Fibroblast of lung (primary cell): Measurements from ENCODE around the gene PRC1. TPM values are rescaled to one million over a fixed set of nuclear protein-coding genes. Genes with fewer than 3 reads are reported as not detected.

Source experiments
- DNase-seq, 2 donors: peaks; one replicate each; pipeline versions ENCODE4 v3.0.0 to v3.0.0-alpha.2; 2010; ENCODE audit warnings: low read depth in 2 of 2
- H2AFZ ChIP-seq: 2 replicates; pipeline ENCODE4 v1.5.1; 2012; ENCODE audit warnings: low read length, control low read depth, inconsistent platforms
- H3K27ac ChIP-seq: 2 replicates; pipeline ENCODE4 v1.5.1; 2011; ENCODE audit warnings: low read length, control low read depth; ENCODE audit not compliant: insufficient read depth
- H3K27me3 ChIP-seq: 2 replicates; pipeline ENCODE4 v1.5.1; 2011; ENCODE audit warnings: mild to moderate bottlenecking, low read length; ENCODE audit not compliant: control insufficient read depth, insufficient read depth
- H3K36me3 ChIP-seq: 2 replicates; pipeline ENCODE4 v1.5.1; 2011; ENCODE audit warnings: low read length; ENCODE audit not compliant: control insufficient read depth, insufficient read depth
- H3K4me1 ChIP-seq: 2 replicates; pipeline ENCODE4 v1.5.1; 2011; ENCODE audit warnings: low read length; ENCODE audit not compliant: control insufficient read depth, insufficient read depth; ENCODE audit errors: extremely low read depth
- H3K4me2 ChIP-seq: 2 replicates; pipeline ENCODE4 v1.5.1; 2011; ENCODE audit warnings: low read length, control low read depth; ENCODE audit not compliant: insufficient read depth; ENCODE audit errors: extremely low read depth
- H3K4me3 ChIP-seq, 4 experiments: fragments of 200-600 bp in 1 of 4; sonication (generic) in 1 of 4; replicated peaks in 1 of 4; 2 replicates each; pipeline ENCODE4 v1.5.1; 2011 to 2016; ENCODE audit warnings: low read length in 4 of 4, low read depth in 3 of 4, mild to moderate bottlenecking in 3 of 4, control low read depth in 2 of 4, inconsistent platforms in 1 of 4, mixed read lengths in 1 of 4; ENCODE audit not compliant: insufficient read depth in 1 of 4; ENCODE audit errors: control extremely low read depth in 1 of 4
- H3K79me2 ChIP-seq: 2 replicates; pipeline ENCODE4 v1.5.1; 2012; ENCODE audit warnings: mild to moderate bottlenecking, low read length, inconsistent platforms; ENCODE audit not compliant: control insufficient read depth, insufficient read depth
- H3K9ac ChIP-seq: 2 replicates; pipeline ENCODE4 v1.5.1; 2011; ENCODE audit warnings: mild to moderate bottlenecking, low read length, control low read depth; ENCODE audit not compliant: insufficient read depth
- H3K9me3 ChIP-seq: 2 replicates; pipeline ENCODE4 v1.5.1; 2012; ENCODE audit warnings: low read depth, low read length; ENCODE audit not compliant: control insufficient read depth, insufficient read depth
- H4K20me1 ChIP-seq: 2 replicates; pipeline ENCODE4 v1.5.1; 2011; ENCODE audit warnings: low read length; ENCODE audit not compliant: control insufficient read depth, insufficient read depth; ENCODE audit errors: extremely low read depth
- EZH2 ChIP-seq: IDR thresholded peaks from 2 replicates; pipeline ENCODE4 v1.5.1; 2012; ENCODE audit warnings: low read length, control low read depth, mild to moderate bottlenecking; ENCODE audit errors: missing control alignments
- polyA plus RNA-seq, 2 donors: library from polyadenylated mRNA; depleted of rRNA in 1 of 2; stranded (reverse) in 1 of 2; unstranded in 1 of 2; fragments of >200 nt; gene quantifications; 2 replicates each; pipeline ENCODE4 v1.2.1, GENCODE V29; 2011 to 2012; ENCODE audit warnings: missing spikeins in 1 of 2
- total RNA-seq: library from RNA; depleted of rRNA; stranded (reverse); fragments of >200 nt; gene quantifications from 2 replicates; pipeline ENCODE4 v1.2.1, GENCODE V29; 2014
- TF ChIP-seq, protein P1 (sequence below), 2 donors: IDR thresholded peaks in 1 of 2; conservative IDR thresholded peaks in 1 of 2; 1 replicate in 1 of 2; 2 replicates in 1 of 2; pipeline ENCODE4 v1.5.1; 2011 to 2012; ENCODE audit warnings: low read length in 2 of 2, control low read depth in 1 of 2, inconsistent platforms in 1 of 2, low read depth in 1 of 2, mild to moderate bottlenecking in 1 of 2

PRC1 gene
- total and polyA plus RNA-seq, 2 donors (not counting 1 experiment from before 2014, with no cell fraction given), result 57.8 to 60.5 TPM

GRCh38 chr15:91027677-91028076 is 33.3 kb upstream of the PRC1 start:
- no peak for DNase-seq

DNA sequence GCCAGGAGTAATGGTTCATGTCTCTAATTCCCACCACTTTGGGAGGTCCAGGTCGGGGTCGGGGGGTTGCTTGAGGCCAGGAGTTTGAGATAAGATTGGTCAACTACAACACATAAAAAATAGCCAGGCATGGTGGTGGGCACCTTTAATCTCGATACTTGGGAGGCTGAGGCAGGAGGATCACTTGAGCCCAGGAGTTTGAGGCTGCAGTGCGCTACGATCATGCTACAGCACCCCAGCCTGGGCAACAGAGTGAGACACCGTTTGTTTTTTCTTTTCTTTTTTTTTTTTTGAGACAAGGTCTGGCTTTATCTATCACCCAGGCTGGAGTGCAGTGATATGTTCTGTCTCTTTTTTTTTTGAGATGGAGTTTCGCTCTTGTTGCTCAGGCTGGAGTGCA is 29.4 kb upstream of the PRC1 start:
- Histone ChIP-seq H4K20me1 (no peaks in the 10 kb centered on the region), H3K9me3 (no peaks in the 10 kb centered on the region), H3K27me3 (no peaks in the 10 kb centered on the region), H2AFZ (no peak overlapping the region), H3K4me2 (no peak overlapping the region), H3K4me1 (no peaks in the 10 kb centered on the region), H3K4me3 (no peak overlapping the region), H3K36me3 (no peaks in the 10 kb centered on the region), H3K9ac (no peak overlapping the region), H3K27ac (no peak overlapping the region), H3K79me2 (peaks cover 20% of the 10 kb centered on the region)
- TF ChIP-seq EZH2, result no peak
- TF ChIP-seq, protein P1, sequence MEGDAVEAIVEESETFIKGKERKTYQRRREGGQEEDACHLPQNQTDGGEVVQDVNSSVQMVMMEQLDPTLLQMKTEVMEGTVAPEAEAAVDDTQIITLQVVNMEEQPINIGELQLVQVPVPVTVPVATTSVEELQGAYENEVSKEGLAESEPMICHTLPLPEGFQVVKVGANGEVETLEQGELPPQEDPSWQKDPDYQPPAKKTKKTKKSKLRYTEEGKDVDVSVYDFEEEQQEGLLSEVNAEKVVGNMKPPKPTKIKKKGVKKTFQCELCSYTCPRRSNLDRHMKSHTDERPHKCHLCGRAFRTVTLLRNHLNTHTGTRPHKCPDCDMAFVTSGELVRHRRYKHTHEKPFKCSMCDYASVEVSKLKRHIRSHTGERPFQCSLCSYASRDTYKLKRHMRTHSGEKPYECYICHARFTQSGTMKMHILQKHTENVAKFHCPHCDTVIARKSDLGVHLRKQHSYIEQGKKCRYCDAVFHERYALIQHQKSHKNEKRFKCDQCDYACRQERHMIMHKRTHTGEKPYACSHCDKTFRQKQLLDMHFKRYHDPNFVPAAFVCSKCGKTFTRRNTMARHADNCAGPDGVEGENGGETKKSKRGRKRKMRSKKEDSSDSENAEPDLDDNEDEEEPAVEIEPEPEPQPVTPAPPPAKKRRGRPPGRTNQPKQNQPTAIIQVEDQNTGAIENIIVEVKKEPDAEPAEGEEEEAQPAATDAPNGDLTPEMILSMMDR (conservative IDR thresholded peaks at IDR 0.05 in 1 of 2, IDR thresholded peaks at IDR 0.05 in 1 of 2; ENCODE audit: low read depth in 1 of 2, low read length in 2 of 2), result no peak
- no peak for DNase-seq

More at GRCh38 chr15:91027677-91028076, 33.3 kb upstream of the PRC1 start:
- H3K4me2 ChIP-seq, result no peak overlapping the region
- H3K27ac ChIP-seq, result no peak overlapping the region
- H3K79me2 ChIP-seq, result no peaks in the 10 kb centered on the region
- no peaks in the 10 kb centered on the region for H3K4me1 ChIP-seq
- H3K36me3 ChIP-seq, result no peaks in the 10 kb centered on the region
- no peak for TF ChIP-seq EZH2
- TF ChIP-seq, protein P1 (conservative IDR thresholded peaks at IDR 0.05 in 1 of 2, IDR thresholded peaks at IDR 0.05 in 1 of 2; ENCODE audit: low read depth in 1 of 2, low read length in 2 of 2), result no peak
- H3K9ac ChIP-seq, result no peak overlapping the region
- H2AFZ ChIP-seq, result no peak overlapping the region
- H3K27me3 ChIP-seq, result peaks cover 2% of the 10 kb centered on the region
- no peak overlapping the region for H3K4me3 ChIP-seq
- no peaks in the 10 kb centered on the region for H4K20me1 ChIP-seq
- no peaks in the 10 kb centered on the region for H3K9me3 ChIP-seq

GRCh38 chr15:91022832-91023129 is 28.4 kb upstream of the PRC1 start:
- Histone ChIP-seq H3K27ac (peak overlapping the region; percentile 80), H2AFZ (peak overlapping the region; percentile 97), H4K20me1 (no peaks in the 10 kb centered on the region), H3K4me1 (no peaks in the 10 kb centered on the region), H3K79me2 (peaks cover 25% of the 10 kb centered on the region), H3K9ac (peak overlapping the region; percentile 82), H3K36me3 (no peaks in the 10 kb centered on the region), H3K4me2 (peak overlapping the region; percentile 76), H3K4me3 (peak overlapping the region; percentile 88 to 97 (median 92)), H3K9me3 (no peaks in the 10 kb centered on the region), H3K27me3 (no peaks in the 10 kb centered on the region)
- DNase-seq, result no peak
- TF ChIP-seq, protein P1 (conservative IDR thresholded peaks at IDR 0.05 in 1 of 2, IDR thresholded peaks at IDR 0.05 in 1 of 2; ENCODE audit: low read depth in 1 of 2, low read length in 2 of 2), result no peak
- TF ChIP-seq EZH2, result no peak
